GM21390 (cell line): ENCODE results near the gene ARID1B.

Experiments used
- ATAC-seq: cut with Tn5 transposase; IDR thresholded peaks from one replicate; pipeline ENCODE4 v1.9.1; 2021; ENCODE audit not compliant: unreplicated experiment

Gene ARID1B

GRCh38 chr6:157218371-157219198 lies 441.4 kb downstream of the ARID1B start:
- no peak for ATAC-seq

GRCh38 chr6:157219201-157220200 lies 442.3 kb downstream of the ARID1B start:
- no peak for ATAC-seq

GRCh38 chr6:157220485-157220884 lies 443.3 kb downstream of the ARID1B start:
- ATAC-seq, result no peak

GRCh38 chr6:157221049-157221816 lies 444.1 kb downstream of the ARID1B start:
- ATAC-seq, result peak; percentile 71

- ATAC-seq, result no peak
These were observed 444.6 kb downstream of the ARID1B start for GRCh38 chr6:157221817-157222175.

GRCh38 chr6:157222201-157222981 lies 445.2 kb downstream of the ARID1B start:
- ATAC-seq, result no peak

GRCh38 chr6:157223021-157223430 lies 445.8 kb downstream of the ARID1B start:
- no peak for ATAC-seq

- ATAC-seq, result no peak
These were observed 446.3 kb downstream of the ARID1B start for GRCh38 chr6:157223511-157223910.

GRCh38 chr6:157224178-157224950 lies 447.2 kb downstream of the ARID1B start:
- ATAC-seq, result no peak

GRCh38 chr6:157224951-157225574 lies 447.9 kb downstream of the ARID1B start:
- ATAC-seq, result no peak

GRCh38 chr6:157225575-157225995 lies 448.4 kb downstream of the ARID1B start:
- no peak for ATAC-seq

- ATAC-seq, result no peak
These were observed 448.9 kb downstream of the ARID1B start for GRCh38 chr6:157226026-157226625.

- no peak for ATAC-seq
These were observed 449.6 kb downstream of the ARID1B start for GRCh38 chr6:157226761-157227160.

- ATAC-seq, result no peak
These were observed 450.3 kb downstream of the ARID1B start for GRCh38 chr6:157227202-157228166.

- no peak for ATAC-seq
These were observed 451.4 kb downstream of the ARID1B start for GRCh38 chr6:157228426-157229131.

GRCh38 chr6:157229132-157229618 lies 452.0 kb downstream of the ARID1B start:
- ATAC-seq, result no peak

GRCh38 chr6:157229713-157230112 lies 452.5 kb downstream of the ARID1B start:
- no peak for ATAC-seq
